OCI-LY1 (cell line): ENCODE results near the gene EYA2.

Experiments
- CTCF ChIP-seq: fragments of 200-600 bp; sonication (generic), shearing (Covaris generic); IDR thresholded peaks from 2 replicates; pipeline ENCODE4 v1.5.1; 2017; ENCODE audit warnings: mild to moderate bottlenecking, antibody characterized with exemption, low read length, moderate library complexity, mixed read lengths
- EZH2 ChIP-seq: fragments of 200-600 bp; sonication (generic), shearing (Covaris generic); IDR thresholded peaks from 2 replicates; pipeline ENCODE4 v1.8.0; 2017; ENCODE audit warnings: borderline replicate concordance, mixed run types, mild to moderate bottlenecking, antibody characterized with exemption, low read length, moderate library complexity, mixed read lengths

GRCh38 chr20:47125758-47126591 is 231.3 kb downstream of the EYA2 start:
- TF ChIP-seq CTCF, result no peak
- no peak for TF ChIP-seq EZH2
